OCI-LY1 (cell line): ENCODE measurements around the gene SERP2.

Experiments
- H2AFZ ChIP-seq: fragments of 200-600 bp; sonication (generic), shearing (Covaris generic); 2 replicates; pipeline ENCODE4 v1.6.0; 2014; ENCODE audit warnings: antibody characterized with exemption, mild to moderate bottlenecking, low read length
- H3F3A ChIP-seq: fragments of 200-600 bp; sonication (generic), shearing (Covaris generic); 2 replicates; pipeline ENCODE4 v1.6.0; 2014; ENCODE audit warnings: mild to moderate bottlenecking, antibody characterized with exemption, low read length, moderate library complexity; ENCODE audit not compliant: insufficient read depth
- H3K27ac ChIP-seq: fragments of 200-600 bp; sonication (generic); 2 replicates; pipeline ENCODE4 v1.5.1; 2014; ENCODE audit warnings: low read length, mixed run types, mild to moderate bottlenecking, low read depth; ENCODE audit not compliant: poor library complexity, severe bottlenecking
- H3K27me3 ChIP-seq: fragments of 200-600 bp; sonication (generic); 2 replicates; pipeline ENCODE4 v1.6.0; 2014; ENCODE audit warnings: antibody characterized with exemption, mild to moderate bottlenecking, low read length, moderate library complexity; ENCODE audit not compliant: insufficient read depth
- H3K36me3 ChIP-seq: fragments of 200-600 bp; sonication (generic); 2 replicates; pipeline ENCODE4 v1.6.1; 2014; ENCODE audit warnings: mild to moderate bottlenecking, antibody characterized with exemption, low read length, moderate library complexity, mixed read lengths; ENCODE audit not compliant: insufficient read depth
- H3K4me1 ChIP-seq: fragments of 200-600 bp; sonication (generic); 2 replicates; pipeline ENCODE4 v1.5.1; 2014; ENCODE audit warnings: mild to moderate bottlenecking, low read length, moderate library complexity; ENCODE audit not compliant: insufficient read depth, severe bottlenecking
- H3K4me2 ChIP-seq: fragments of 200-600 bp; sonication (generic), shearing (Covaris generic); 2 replicates; pipeline ENCODE4 v1.6.1; 2014; ENCODE audit warnings: low read length
- H3K4me3 ChIP-seq: fragments of 200-600 bp; sonication (generic); 2 replicates; pipeline ENCODE4 v1.5.1; 2014; ENCODE audit warnings: low read length, low read depth, mild to moderate bottlenecking, mixed read lengths; ENCODE audit not compliant: poor library complexity, severe bottlenecking
- H3K79me2 ChIP-seq: fragments of 200-600 bp; shearing (Covaris generic); 2 replicates; pipeline ENCODE4 v1.6.1; 2016; ENCODE audit warnings: mixed run types, low read length, mixed read lengths; ENCODE audit not compliant: insufficient read depth
- H3K9ac ChIP-seq: fragments of 200-600 bp; sonication (generic), shearing (Covaris generic); 2 replicates; pipeline ENCODE4 v1.6.1; 2014; ENCODE audit warnings: mild to moderate bottlenecking, low read length, mixed read lengths
- H3K9me2 ChIP-seq: fragments of 200-600 bp; sonication (generic), shearing (Covaris generic); 2 replicates; pipeline ENCODE4 v1.6.1; 2014; ENCODE audit warnings: low read depth, mild to moderate bottlenecking, low read length, mixed read lengths
- H3K9me3 ChIP-seq: fragments of 200-600 bp; shearing (Covaris generic); 2 replicates; pipeline ENCODE4 v1.6.1; 2014; ENCODE audit warnings: low read length, mixed read lengths
- H4K20me1 ChIP-seq: fragments of 200-600 bp; sonication (generic), shearing (Covaris generic); 2 replicates; pipeline ENCODE4 v1.6.0; 2016; ENCODE audit warnings: mild to moderate bottlenecking, low read length; ENCODE audit not compliant: insufficient read depth
- EZH2 ChIP-seq: fragments of 200-600 bp; sonication (generic), shearing (Covaris generic); IDR thresholded peaks from 2 replicates; pipeline ENCODE4 v1.8.0; 2017; ENCODE audit warnings: borderline replicate concordance, mixed run types, mild to moderate bottlenecking, antibody characterized with exemption, low read length, moderate library complexity, mixed read lengths
- TF ChIP-seq, protein P1 (sequence below): fragments of 200-600 bp; sonication (generic), shearing (Covaris generic); IDR thresholded peaks from 2 replicates; pipeline ENCODE4 v1.5.1; 2017; ENCODE audit warnings: mild to moderate bottlenecking, antibody characterized with exemption, low read length, moderate library complexity, mixed read lengths

The SERP2 gene

DNA sequence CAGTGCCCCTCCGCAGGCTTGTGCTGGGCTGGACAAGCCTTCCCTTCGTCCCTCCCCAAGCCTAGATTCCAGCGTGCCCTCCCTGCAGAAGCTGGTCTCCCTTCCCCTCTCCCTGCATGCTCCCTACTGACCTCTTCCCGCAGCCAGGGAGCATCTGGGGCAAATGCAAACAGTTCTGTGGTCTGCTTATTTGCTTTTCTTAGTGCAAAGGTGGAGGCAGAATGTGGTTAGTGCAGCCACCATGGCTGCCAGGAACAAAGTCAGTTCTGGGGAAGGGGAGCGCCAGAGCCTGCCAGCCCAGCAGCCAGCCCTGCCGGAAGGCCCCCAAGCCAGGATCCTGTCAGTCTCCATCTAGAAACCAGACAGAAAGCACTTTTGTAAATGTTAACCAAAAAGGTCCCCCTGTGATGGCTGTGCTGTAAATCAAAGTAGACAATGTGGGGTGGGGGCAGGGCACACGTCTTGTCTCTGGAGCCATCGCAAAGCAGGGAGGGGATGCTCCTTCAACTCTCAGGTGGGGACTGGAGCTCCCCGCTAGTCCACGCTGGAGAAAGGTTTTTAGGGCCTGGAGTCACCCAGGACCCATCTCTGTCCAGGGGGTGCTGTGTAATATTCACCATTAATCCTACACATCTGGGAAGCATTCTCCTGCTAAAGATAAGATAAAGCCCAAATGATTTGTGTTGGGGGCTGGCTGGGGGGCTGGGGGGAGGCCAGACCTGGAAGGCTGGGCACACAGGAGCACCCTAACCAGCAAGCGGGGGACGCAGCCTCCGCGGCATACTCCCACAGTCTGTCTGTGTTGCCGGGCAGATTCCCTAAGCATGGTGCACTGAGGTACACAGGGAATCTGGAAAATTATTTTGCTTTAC is 30.9 kb downstream of the SERP2 start:
- no peak for TF ChIP-seq EZH2
- TF ChIP-seq, protein P1, sequence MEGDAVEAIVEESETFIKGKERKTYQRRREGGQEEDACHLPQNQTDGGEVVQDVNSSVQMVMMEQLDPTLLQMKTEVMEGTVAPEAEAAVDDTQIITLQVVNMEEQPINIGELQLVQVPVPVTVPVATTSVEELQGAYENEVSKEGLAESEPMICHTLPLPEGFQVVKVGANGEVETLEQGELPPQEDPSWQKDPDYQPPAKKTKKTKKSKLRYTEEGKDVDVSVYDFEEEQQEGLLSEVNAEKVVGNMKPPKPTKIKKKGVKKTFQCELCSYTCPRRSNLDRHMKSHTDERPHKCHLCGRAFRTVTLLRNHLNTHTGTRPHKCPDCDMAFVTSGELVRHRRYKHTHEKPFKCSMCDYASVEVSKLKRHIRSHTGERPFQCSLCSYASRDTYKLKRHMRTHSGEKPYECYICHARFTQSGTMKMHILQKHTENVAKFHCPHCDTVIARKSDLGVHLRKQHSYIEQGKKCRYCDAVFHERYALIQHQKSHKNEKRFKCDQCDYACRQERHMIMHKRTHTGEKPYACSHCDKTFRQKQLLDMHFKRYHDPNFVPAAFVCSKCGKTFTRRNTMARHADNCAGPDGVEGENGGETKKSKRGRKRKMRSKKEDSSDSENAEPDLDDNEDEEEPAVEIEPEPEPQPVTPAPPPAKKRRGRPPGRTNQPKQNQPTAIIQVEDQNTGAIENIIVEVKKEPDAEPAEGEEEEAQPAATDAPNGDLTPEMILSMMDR: no peak
- Histone ChIP-seq H3K27me3 (0 out of 2 replicates have a peak, but pooled peaks cover 5% of the 10 kb centered on the region), H3F3A (no peaks in the 10 kb centered on the region), H2AFZ (no peak overlapping the region), H3K9ac (no peak overlapping the region), H3K9me2 (no peaks in the 10 kb centered on the region), H3K4me3 (no peak overlapping the region), H3K4me1 (no peaks in the 10 kb centered on the region), H3K4me2 (no peak overlapping the region), H3K79me2 (no peaks in the 10 kb centered on the region), H3K9me3 (no peaks in the 10 kb centered on the region), H4K20me1 (no peaks in the 10 kb centered on the region), H3K36me3 (no peaks in the 10 kb centered on the region), H3K27ac (no peak overlapping the region)

DNA sequence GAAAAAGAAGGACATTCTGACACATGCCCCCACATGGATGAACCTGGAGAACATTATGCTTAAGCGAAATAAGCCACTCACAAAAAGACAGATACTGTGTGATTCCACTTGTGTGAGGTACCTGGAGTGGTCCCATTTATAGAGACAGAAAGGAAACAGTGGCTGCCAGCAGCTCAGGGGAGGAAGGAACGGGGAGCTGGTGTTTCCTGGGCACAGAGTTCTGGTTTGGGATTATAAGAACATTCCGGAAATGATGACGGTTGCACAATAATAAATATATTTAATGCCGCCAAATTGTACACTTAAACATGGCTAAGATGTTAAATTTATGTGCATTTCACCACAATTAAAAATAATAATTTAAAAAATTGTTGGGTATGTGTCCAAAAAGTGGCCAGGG is 33.0 kb downstream of the SERP2 start:
- no peaks in the 10 kb centered on the region for H3K36me3 ChIP-seq
- H3K9ac ChIP-seq: no peak overlapping the region
- H3K4me1 ChIP-seq: no peaks in the 10 kb centered on the region
- H3F3A ChIP-seq: no peaks in the 10 kb centered on the region
- no peaks in the 10 kb centered on the region for H3K79me2 ChIP-seq
- no peaks in the 10 kb centered on the region for H4K20me1 ChIP-seq
- TF ChIP-seq, protein P1: no peak
- no peak for TF ChIP-seq EZH2
- H3K27me3 ChIP-seq: no peaks in the 10 kb centered on the region
- no peak overlapping the region for H3K27ac ChIP-seq
- H2AFZ ChIP-seq: no peak overlapping the region
- no peak overlapping the region for H3K4me2 ChIP-seq
- H3K9me3 ChIP-seq: no peaks in the 10 kb centered on the region
- no peaks in the 10 kb centered on the region for H3K9me2 ChIP-seq
- no peak overlapping the region for H3K4me3 ChIP-seq

DNA sequence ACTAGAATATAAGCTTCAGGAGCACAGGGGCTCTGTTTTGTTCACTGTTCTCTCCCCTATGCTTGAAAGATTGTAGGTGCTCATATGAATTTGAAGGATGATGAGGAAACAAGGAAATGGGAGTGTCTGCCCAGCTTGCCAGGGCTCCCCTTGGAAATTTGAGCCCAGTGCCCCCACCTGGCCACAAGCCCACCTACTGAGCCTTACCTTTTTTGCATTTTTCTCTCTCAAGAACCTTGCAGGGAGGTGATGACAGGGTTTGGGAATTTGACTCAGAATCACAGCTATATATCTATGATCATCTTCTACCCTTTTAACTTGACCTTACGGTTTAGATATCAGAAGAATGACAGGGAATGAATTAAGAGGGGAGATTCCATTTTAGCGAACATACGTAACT is 33.8 kb downstream of the SERP2 start:
- H3K9me2 ChIP-seq: no peaks in the 10 kb centered on the region
- no peak overlapping the region for H3K4me2 ChIP-seq
- no peaks in the 10 kb centered on the region for H4K20me1 ChIP-seq
- H3K4me3 ChIP-seq: no peak overlapping the region
- H2AFZ ChIP-seq: no peak overlapping the region
- no peaks in the 10 kb centered on the region for H3K36me3 ChIP-seq
- no peaks in the 10 kb centered on the region for H3K9me3 ChIP-seq
- H3K79me2 ChIP-seq: no peaks in the 10 kb centered on the region
- no peaks in the 10 kb centered on the region for H3F3A ChIP-seq
- H3K27ac ChIP-seq: no peak overlapping the region
- no peak for TF ChIP-seq EZH2
- TF ChIP-seq, protein P1: no peak
- no peaks in the 10 kb centered on the region for H3K27me3 ChIP-seq
- no peaks in the 10 kb centered on the region for H3K4me1 ChIP-seq
- H3K9ac ChIP-seq: no peak overlapping the region
